MCF 10A (cell line): Measurements from ENCODE around the gene RCAN2. TPM values are rescaled to one million over a fixed set of nuclear protein-coding genes. Genes with fewer than 3 reads are reported as not detected.

ENCODE experiments used
- BruUV-seq: library from RNA; stranded (reverse); fragments of 400-500 nt; replicated peaks from 2 replicates; lab custom pipeline; 2021; lab: Mats Ljungman, UMichigan
- CTCF ChIA-PET: fragments of 300-600 bp; sonication (Branson Sonifier 250); formaldehyde crosslinking; extraction: SDS; loops from one replicate; lab custom pipeline; 2021; ENCODE audit warnings: antibody characterized with exemption, inconsistent platforms; lab: Yijun Ruan, JAX
- POLR2A ChIA-PET: fragments of 300-600, 350-650 bp; sonication (Branson Sonifier 250); formaldehyde crosslinking; extraction: SDS; loops from one replicate; lab custom pipeline; 2020; ENCODE audit warnings: antibody characterized with exemption, inconsistent platforms; lab: Yijun Ruan, JAX
- DNase-seq: peaks from one replicate; pipeline ENCODE4 v3.0.0-alpha.2; 2018; ENCODE audit not compliant: unreplicated experiment
- H3K27ac Mint-ChIP-seq: one replicate; pipeline ENCODE4 v1.8.0; 2022; ENCODE audit warnings: mild to moderate bottlenecking, low read depth, mixed read lengths; ENCODE audit not compliant: unreplicated experiment
- H3K27me3 Mint-ChIP-seq: one replicate; pipeline ENCODE4 v1.8.0; 2022; ENCODE audit warnings: mixed read lengths; ENCODE audit not compliant: insufficient read depth, unreplicated experiment
- H3K36me3 Mint-ChIP-seq: one replicate; pipeline ENCODE4 v1.8.0; 2022; ENCODE audit warnings: mild to moderate bottlenecking, moderate library complexity, mixed read lengths; ENCODE audit not compliant: insufficient read depth, unreplicated experiment
- H3K4me1 Mint-ChIP-seq: one replicate; pipeline ENCODE4 v1.8.0; 2022; ENCODE audit warnings: mixed read lengths; ENCODE audit not compliant: insufficient read depth, unreplicated experiment
- H3K4me3 Mint-ChIP-seq: one replicate; pipeline ENCODE4 v1.8.0; 2022; ENCODE audit warnings: mild to moderate bottlenecking, moderate library complexity, mixed read lengths; ENCODE audit not compliant: unreplicated experiment
- H3K9me3 Mint-ChIP-seq: one replicate; pipeline ENCODE4 v1.8.0; 2022; ENCODE audit warnings: mixed read lengths; ENCODE audit not compliant: unreplicated experiment
- CTCF ChIP-seq: fragments of 200-600 bp; IDR thresholded peaks from one replicate; pipeline ENCODE4 v1.8.0; 2022; ENCODE audit warnings: antibody characterized with exemption, mild to moderate bottlenecking; ENCODE audit not compliant: unreplicated experiment
- intact Hi-C: fragments of 100-400 bp; cut with micrococcal nuclease; formaldehyde crosslinking; loops from 2 replicates; pipeline ENCODE4 v1.14.1; 2022
- total RNA-seq: library from RNA; stranded (reverse); gene quantifications from 2 replicates; pipeline ENCODE4 v1.2.3, GENCODE V29; 2022

The RCAN2 gene
- total RNA-seq, 1 experiment from 2014 or later, result 0.09 TPM

GRCh38 chr6:46270336-46270735 is 220.9 kb downstream of the RCAN2 start:
- no peak overlapping the region for H3K27ac Mint-ChIP-seq
- DNase-seq, result no peak
- ChIA-PET CTCF (no interaction called here), POLR2A (no interaction called here)
- H3K9me3 Mint-ChIP-seq, result no peaks in the 10 kb centered on the region
- no peaks in the 10 kb centered on the region for H3K4me1 Mint-ChIP-seq
- H3K4me3 Mint-ChIP-seq, result no peak overlapping the region
- BruUV-seq, result no TSS peak
- no peaks in the 10 kb centered on the region for H3K27me3 Mint-ChIP-seq
- intact Hi-C loops, result no loop called here
- TF ChIP-seq CTCF, result no peak
- no peaks in the 10 kb centered on the region for H3K36me3 Mint-ChIP-seq

GRCh38 chr6:46269447-46270229 is 221.6 kb downstream of the RCAN2 start:
- no peaks in the 10 kb centered on the region for H3K27me3 Mint-ChIP-seq
- H3K4me1 Mint-ChIP-seq, result no peaks in the 10 kb centered on the region
- no peaks in the 10 kb centered on the region for H3K36me3 Mint-ChIP-seq
- BruUV-seq, result no TSS peak
- no peak for DNase-seq
- CTCF ChIA-PET, result no interaction called here
- TF ChIP-seq CTCF, result no peak
- POLR2A ChIA-PET, result no interaction called here
- H3K9me3 Mint-ChIP-seq, result no peaks in the 10 kb centered on the region
- no peak overlapping the region for H3K27ac Mint-ChIP-seq
- intact Hi-C loops, result no loop called here
- no peak overlapping the region for H3K4me3 Mint-ChIP-seq

- no peaks in the 10 kb centered on the region for H3K9me3 Mint-ChIP-seq
- no peak overlapping the region for H3K4me3 Mint-ChIP-seq
- H3K36me3 Mint-ChIP-seq, result no peaks in the 10 kb centered on the region
- peaks cover 6% of the 10 kb centered on the region for H3K27me3 Mint-ChIP-seq
- DNase-seq, result no peak
- no peak for TF ChIP-seq CTCF
- ChIA-PET CTCF (no interaction called here), POLR2A (no interaction called here)
- no TSS peak for BruUV-seq
- no peak overlapping the region for H3K27ac Mint-ChIP-seq
- intact Hi-C loops, result no loop called here
- no peaks in the 10 kb centered on the region for H3K4me1 Mint-ChIP-seq
Measured at GRCh38 chr6:46267515-46267914, 223.7 kb downstream of the RCAN2 start.

GRCh38 chr6:46265373-46265772 is 225.9 kb downstream of the RCAN2 start:
- POLR2A ChIA-PET, result interaction anchor here (0.7 kb wide), 1 partner anchor 27 kb away, joined by 3 read pairs; no protein-coding TSS in a partner anchor
- no TSS peak for BruUV-seq
- no peak for TF ChIP-seq CTCF
- Mint-ChIP-seq H3K4me1 (no peaks in the 10 kb centered on the region), H3K36me3 (no peaks in the 10 kb centered on the region), H3K27me3 (peaks cover 11% of the 10 kb centered on the region), H3K27ac (no peak overlapping the region), H3K4me3 (no peak overlapping the region), H3K9me3 (no peaks in the 10 kb centered on the region)
- CTCF ChIA-PET, result interaction anchor here (0.6 to 1.5 kb wide), 3 partner anchors 145 to 221 kb away, joined by 3 to 4 read pairs (median 3); no protein-coding TSS in a partner anchor
- intact Hi-C loops, result no loop called here
- no peak for DNase-seq
